HG02840 (cell line): ENCODE measurements around the gene FOSL2.

Experiments
- ATAC-seq: cut with Tn5 transposase; IDR thresholded peaks from one replicate; pipeline ENCODE4 v1.9.1; 2021; ENCODE audit warnings: mild to moderate bottlenecking, moderate library complexity, moderate number of reproducible peaks; ENCODE audit not compliant: unreplicated experiment, low FRiP score

The FOSL2 gene

GRCh38 chr2:28428486-28428885, 35.8 kb downstream of the FOSL2 start:
- ATAC-seq = no peak

GRCh38 chr2:28429636-28430376, 37.1 kb downstream of the FOSL2 start:
- no peak for ATAC-seq

- no peak for ATAC-seq
These were observed 37.7 kb downstream of the FOSL2 start for GRCh38 chr2:28430377-28430765.

GRCh38 chr2:28430788-28431418, 38.2 kb downstream of the FOSL2 start:
- no peak for ATAC-seq

GRCh38 chr2:28431741-28432140, 39.1 kb downstream of the FOSL2 start:
- no peak for ATAC-seq

GRCh38 chr2:28432362-28432761, 39.7 kb downstream of the FOSL2 start:
- ATAC-seq = no peak

- no peak for ATAC-seq
These were observed 40.6 kb downstream of the FOSL2 start for GRCh38 chr2:28433215-28433614.

GRCh38 chr2:28433935-28434599, 41.4 kb downstream of the FOSL2 start:
- no peak for ATAC-seq

- no peak for ATAC-seq
These were observed 41.9 kb downstream of the FOSL2 start for GRCh38 chr2:28434600-28434989.

GRCh38 chr2:28435241-28435640, 42.6 kb downstream of the FOSL2 start:
- no peak for ATAC-seq

- ATAC-seq = no peak
These were observed 43.2 kb downstream of the FOSL2 start for GRCh38 chr2:28435814-28436351.

- ATAC-seq = no peak
These were observed 43.9 kb downstream of the FOSL2 start for GRCh38 chr2:28436525-28437051.

- no peak for ATAC-seq
These were observed 44.6 kb downstream of the FOSL2 start for GRCh38 chr2:28437149-28437835.

GRCh38 chr2:28437918-28438317, 45.3 kb downstream of the FOSL2 start:
- ATAC-seq = no peak

- ATAC-seq = no peak
These were observed 45.9 kb downstream of the FOSL2 start for GRCh38 chr2:28438532-28439063.

- no peak for ATAC-seq
These were observed 46.5 kb downstream of the FOSL2 start for GRCh38 chr2:28439127-28439526.

GRCh38 chr2:28439763-28440162, 47.1 kb downstream of the FOSL2 start:
- no peak for ATAC-seq

GRCh38 chr2:28442328-28442727, 49.7 kb downstream of the FOSL2 start:
- ATAC-seq = no peak

GRCh38 chr2:28444956-28445355, 52.3 kb downstream of the FOSL2 start:
- ATAC-seq = no peak
